HG02840 (cell line): ENCODE measurements around the gene TFAP2E.

ENCODE experiments used
- ATAC-seq: cut with Tn5 transposase; IDR thresholded peaks from one replicate; pipeline ENCODE4 v1.9.1; 2021; ENCODE audit warnings: mild to moderate bottlenecking, moderate library complexity, moderate number of reproducible peaks; ENCODE audit not compliant: unreplicated experiment, low FRiP score

The TFAP2E gene

GRCh38 chr1:35556484-35557117 lies 16.5 kb upstream of the TFAP2E start:
- no peak for ATAC-seq

GRCh38 chr1:35557118-35557610 lies 15.9 kb upstream of the TFAP2E start, which contains the start of gene KIAA0319L:
Gene KIAA0319L, minus strand, starts transcription at chr1:35557403. Its CDS starts 2,912 bp downstream, at chr1:35554491.
- ATAC-seq = peak; percentile 76

- ATAC-seq = peak; percentile 70
Observed at GRCh38 chr1:35557611-35558373, 15.3 kb upstream of the TFAP2E start, which contains the start of gene NCDN. Gene NCDN, plus strand, starts transcription at chr1:35557799. Its CDS starts 392 bp downstream, at chr1:35558191.

- ATAC-seq = no peak
Observed at GRCh38 chr1:35558374-35559316, 14.5 kb upstream of the TFAP2E start.

DNA sequence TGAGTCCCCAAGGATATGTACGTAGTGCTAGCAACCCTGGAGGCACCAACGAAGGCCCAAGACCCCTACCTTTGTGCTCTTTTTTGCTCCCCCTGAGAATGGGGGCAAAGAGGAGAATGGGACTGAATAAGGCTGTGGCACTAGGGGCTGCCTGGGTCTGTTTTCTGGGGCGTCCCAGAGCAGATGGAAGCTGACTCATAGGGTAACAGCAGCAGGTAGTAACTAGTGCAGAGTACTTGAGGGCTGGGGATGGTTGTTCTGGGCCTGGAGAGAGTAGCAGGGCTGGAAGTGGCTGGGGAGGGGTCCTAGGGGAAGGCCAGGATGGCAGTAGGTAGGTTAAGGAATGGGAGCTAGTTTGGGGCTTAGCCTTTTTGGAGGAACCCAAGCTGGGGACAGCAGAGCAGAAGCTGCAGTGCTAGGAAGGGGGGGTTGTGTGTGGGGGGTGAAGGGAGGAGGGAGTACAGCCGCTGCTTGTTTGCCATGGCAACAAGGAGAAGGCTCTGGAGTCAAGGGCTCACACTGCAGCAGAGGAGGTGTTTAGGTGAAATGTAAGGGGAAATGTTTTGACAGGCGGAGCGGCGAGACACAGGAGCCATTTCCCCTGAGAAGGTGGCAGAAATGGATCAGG lies 13.7 kb upstream of the TFAP2E start:
- ATAC-seq = no peak

DNA sequence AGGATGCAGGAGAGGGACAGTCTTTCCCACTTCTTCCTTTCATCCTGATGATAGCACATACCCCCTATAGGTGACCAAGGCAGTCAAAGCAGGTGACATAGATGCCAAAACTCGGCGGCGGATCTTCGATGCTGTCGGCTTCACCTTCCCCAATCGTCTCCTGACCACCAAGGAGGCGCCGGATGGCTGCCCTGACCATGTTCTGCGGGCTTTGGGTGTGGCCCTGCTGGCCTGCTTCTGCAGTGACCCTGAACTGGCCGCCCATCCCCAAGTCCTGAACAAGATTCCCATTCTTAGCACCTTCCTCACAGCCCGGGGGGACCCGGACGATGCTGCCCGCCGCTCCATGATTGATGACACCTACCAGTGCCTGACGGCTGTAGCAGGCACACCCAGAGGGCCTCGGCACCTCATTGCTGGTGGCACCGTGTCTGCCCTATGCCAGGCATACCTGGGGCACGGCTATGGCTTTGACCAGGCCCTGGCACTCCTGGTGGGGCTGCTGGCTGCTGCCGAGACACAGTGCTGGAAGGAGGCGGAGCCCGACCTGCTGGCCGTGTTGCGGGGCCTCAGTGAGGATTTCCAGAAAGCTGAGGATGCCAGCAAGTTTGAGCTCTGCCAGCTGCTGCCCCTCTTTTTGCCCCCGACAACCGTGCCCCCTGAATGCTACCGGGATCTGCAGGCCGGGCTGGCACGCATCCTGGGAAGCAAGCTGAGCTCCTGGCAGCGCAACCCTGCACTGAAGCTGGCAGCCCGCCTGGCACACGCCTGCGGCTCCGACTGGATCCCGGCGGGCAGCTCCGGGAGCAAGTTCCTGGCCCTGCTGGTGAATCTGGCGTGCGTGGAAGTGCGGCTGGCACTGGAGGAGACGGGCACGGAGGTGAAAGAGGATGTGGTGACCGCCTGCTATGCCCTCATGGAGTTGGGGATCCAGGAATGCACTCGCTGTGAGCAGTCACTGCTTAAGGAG lies 12.6 kb upstream of the TFAP2E start:
- no peak for ATAC-seq

- ATAC-seq = no peak
Observed at GRCh38 chr1:35561297-35561971, 11.7 kb upstream of the TFAP2E start.

- ATAC-seq = no peak
Observed at GRCh38 chr1:35561972-35562680, 11.0 kb upstream of the TFAP2E start.

- ATAC-seq = no peak
Observed at GRCh38 chr1:35563166-35563565, 9.9 kb upstream of the TFAP2E start.

GRCh38 chr1:35564037-35564883 lies 8.9 kb upstream of the TFAP2E start:
- ATAC-seq = no peak

DNA sequence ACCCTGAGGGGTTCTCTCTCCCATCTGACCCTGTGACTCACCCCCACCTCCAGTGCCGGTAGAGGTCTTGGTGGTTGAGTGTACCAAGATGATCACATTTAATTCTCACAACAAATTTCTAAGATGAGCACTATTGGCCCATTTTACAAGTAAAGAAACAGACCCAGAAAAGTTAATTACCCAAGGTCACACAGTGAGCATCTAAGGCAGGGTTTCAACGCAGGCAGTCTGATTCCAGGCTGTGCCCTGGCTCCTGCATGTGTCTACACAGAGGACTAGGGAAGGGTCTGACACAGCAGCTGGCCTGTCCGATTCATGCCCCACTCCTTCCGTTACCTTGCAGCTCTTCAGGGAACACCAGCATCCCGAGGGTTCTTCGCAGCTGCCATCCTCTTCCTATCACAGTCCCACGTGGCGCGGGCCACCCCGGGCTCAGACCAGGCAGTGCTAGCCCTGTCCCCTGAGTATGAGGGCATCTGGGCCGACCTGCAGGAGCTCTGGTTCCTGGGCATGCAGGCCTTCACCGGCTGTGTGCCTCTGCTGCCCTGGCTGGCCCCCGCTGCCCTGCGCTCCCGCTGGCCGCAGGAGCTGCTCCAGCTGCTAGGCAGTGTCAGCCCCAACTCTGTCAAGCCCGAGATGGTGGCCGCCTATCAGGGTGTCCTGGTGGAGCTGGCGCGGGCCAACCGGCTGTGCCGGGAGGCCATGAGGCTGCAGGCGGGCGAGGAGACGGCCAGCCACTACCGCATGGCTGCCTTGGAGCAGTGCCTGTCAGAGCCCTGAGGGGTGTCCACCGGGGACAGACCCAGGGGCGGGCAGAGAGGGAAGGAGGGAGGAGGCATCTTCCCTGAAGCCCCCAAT lies 8.0 kb upstream of the TFAP2E start:
- ATAC-seq = no peak

GRCh38 chr1:35565742-35566133 lies 7.4 kb upstream of the TFAP2E start:
- no peak for ATAC-seq

- no peak for ATAC-seq
Observed at GRCh38 chr1:35567947-35568558, 5.1 kb upstream of the TFAP2E start.

DNA sequence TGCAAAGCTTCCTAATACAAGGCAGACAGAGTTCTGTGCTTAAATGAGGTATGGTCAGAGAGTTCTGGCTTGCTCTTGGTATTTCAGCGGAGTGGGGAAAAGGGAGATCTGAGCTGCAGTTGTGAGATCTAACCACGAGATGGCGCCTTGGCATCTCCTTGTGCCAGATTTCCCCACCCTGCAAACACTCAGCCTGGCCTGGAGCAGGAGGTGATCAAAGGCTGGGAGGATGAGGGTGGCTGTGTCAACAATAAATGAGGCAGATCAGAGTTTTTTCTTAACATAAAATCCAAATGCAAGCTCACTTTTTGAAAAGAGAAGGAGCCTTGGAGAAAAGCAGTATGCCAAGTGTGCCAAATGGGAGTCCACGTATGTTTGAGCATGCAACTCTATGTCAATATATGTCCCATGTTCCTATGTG lies 4.1 kb upstream of the TFAP2E start:
- no peak for ATAC-seq

DNA sequence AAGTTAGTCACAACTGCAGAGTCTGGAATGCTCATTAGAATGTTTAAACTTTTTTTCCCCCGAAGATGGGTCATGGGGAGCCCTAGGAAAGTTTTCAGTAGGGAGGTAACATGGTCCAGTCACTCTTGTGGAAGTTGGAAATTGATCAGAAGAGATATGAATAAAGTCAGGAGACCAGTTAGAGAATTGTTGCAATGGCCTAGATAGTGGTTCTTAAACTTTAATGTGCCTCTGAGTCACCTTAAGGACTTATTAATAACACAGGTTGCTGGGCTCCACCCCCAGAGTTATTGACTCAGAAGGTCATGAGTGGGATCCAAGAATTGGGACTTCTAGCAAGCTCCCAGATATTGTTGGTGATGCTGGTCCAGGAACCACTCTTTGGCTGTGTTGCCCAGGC lies 3.2 kb upstream of the TFAP2E start:
- no peak for ATAC-seq
